GM23248 (cell line): Measurements from ENCODE around the gene PALMD.

Source experiments
- EZH2 ChIP-seq: fragments of 200-600 bp; sonication (generic); IDR thresholded peaks from 2 replicates; pipeline ENCODE4 v1.6.1; 2018; ENCODE audit warnings: antibody characterized with exemption, mild to moderate bottlenecking; ENCODE audit not compliant: insufficient read depth, poor library complexity, severe bottlenecking
- EZH2phosphoT487 ChIP-seq: fragments of 200-600 bp; sonication (generic); IDR thresholded peaks from 2 replicates; pipeline ENCODE4 v1.6.1; 2018; ENCODE audit warnings: antibody characterized with exemption, moderate library complexity, mild to moderate bottlenecking, low read depth; ENCODE audit not compliant: insufficient read depth

DNA sequence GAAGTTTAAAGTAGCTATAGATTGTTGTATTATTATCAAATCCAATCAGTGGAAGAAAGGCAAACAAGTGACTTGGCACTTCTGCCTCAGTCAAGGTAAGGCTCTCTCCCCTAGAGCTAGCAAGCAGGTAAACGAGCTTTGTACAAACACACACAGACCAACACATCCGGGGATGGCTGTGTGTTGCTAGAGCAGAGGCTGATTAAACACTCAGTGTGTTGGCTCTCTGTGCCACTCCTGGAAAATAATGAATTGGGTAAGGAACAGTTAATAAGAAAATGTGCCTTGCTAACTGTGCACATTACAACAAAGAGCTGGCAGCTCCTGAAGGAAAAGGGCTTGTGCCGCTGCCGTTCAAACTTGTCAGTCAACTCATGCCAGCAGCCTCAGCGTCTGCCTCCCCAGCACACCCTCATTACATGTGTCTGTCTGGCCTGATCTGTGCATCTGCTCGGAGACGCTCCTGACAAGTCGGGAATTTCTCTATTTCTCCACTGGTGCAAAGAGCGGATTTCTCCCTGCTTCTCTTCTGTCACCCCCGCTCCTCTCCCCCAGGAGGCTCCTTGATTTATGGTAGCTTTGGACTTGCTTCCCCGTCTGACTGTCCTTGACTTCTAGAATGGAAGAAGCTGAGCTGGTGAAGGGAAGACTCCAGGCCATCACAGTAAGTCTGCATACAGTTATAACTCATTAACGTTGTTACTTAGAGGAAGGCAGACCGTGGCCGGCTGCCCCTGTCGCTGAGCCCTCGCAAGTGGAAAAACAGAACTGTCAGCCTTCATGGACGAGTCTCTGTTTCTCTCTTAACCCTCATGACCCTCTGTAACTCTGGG is at the start of gene PALMD:
- TF ChIP-seq EZH2 (no peak), EZH2phosphoT487 (no peak)
